Mucosa of descending colon (tissue), 3 donors: ENCODE results near the gene SLC23A2. TPM values are rescaled to one million over a fixed set of nuclear protein-coding genes. Genes with fewer than 3 reads are reported as not detected.
"Not testable (repeated sequence)": the region's sequence is repeated elsewhere in the genome, so short reads cannot be mapped to it uniquely, and the experiment has no call there.

ENCODE experiments used
- ATAC-seq: fragments of 200-7000 bp; cut with Tn5 transposase; one replicate; pipeline ENCODE4 v1.9.1; 2020; ENCODE audit warnings: mild to moderate bottlenecking, moderate library complexity
- DNase-seq, 3 donors: peaks; one replicate each; pipeline ENCODE4 v3.0.0-alpha.2; 2020
- H3K36me3 ChIP-seq: fragments of 200-600 bp; one replicate; pipeline ENCODE4 v1.8.0; 2021; ENCODE audit warnings: low read depth, mild to moderate bottlenecking
- H3K4me1 ChIP-seq: fragments of 200-600 bp; one replicate; pipeline ENCODE4 v1.8.0; 2021; ENCODE audit warnings: low read depth, mild to moderate bottlenecking
- H3K4me3 ChIP-seq: fragments of 200-600 bp; one replicate; pipeline ENCODE4 v1.8.0; 2021; ENCODE audit warnings: mild to moderate bottlenecking
- H3K9me3 ChIP-seq: fragments of 200-600 bp; one replicate; pipeline ENCODE4 v1.8.0; 2021; ENCODE audit warnings: mild to moderate bottlenecking
- CTCF ChIP-seq: fragments of 200-600 bp; IDR thresholded peaks from one replicate; pipeline ENCODE4 v1.8.0; 2022; ENCODE audit warnings: antibody characterized with exemption, mild to moderate bottlenecking
- intact Hi-C, 2 donors: fragments of 100-400 bp; cut with DNase I in 1 of 2; cut with micrococcal nuclease in 1 of 2; formaldehyde crosslinking; loops; one replicate each; pipeline versions ENCODE4 v1.11.0 to v1.11.1; 2022; cut with DNase I, micrococcal nuclease
- total RNA-seq, 3 donors: library from RNA; stranded (reverse); fragmentation: NEBNext Ultra II Directional in 2 of 3; extraction: Animal tissue kit (Norgen Biotek cat#: 25700) in 2 of 3; gene quantifications; one replicate each; pipeline versions ENCODE4 v1.2.1 to v1.2.4, GENCODE V29; 2021 to 2023
- donor health status: DM: no; HTN: no; CAD: no; lungs with moderate emphysema.
- donor health status: DM: no; HTN: no; CAD: no.
- donor health status: DM: no; HTN: yes; CAD: no.

SLC23A2 gene
- total RNA-seq, 3 donors from 2014 or later: 9.1 to 15.4 (median 9.4) TPM

GRCh38 chr20:5031206-5031557 is 29.9 kb upstream of the SLC23A2 start:
- Histone ChIP-seq H3K4me1 (no peaks in the 10 kb centered on the region), H3K4me3 (no peak overlapping the region), H3K9me3 (no peaks in the 10 kb centered on the region), H3K36me3 (no peaks in the 10 kb centered on the region)
- intact Hi-C loops: no loop called here
- no peak for TF ChIP-seq CTCF
- ATAC-seq: no peak
- no peak for DNase-seq

- Histone ChIP-seq H3K9me3 (no peaks in the 10 kb centered on the region), H3K4me3 (no peak overlapping the region), H3K4me1 (no peaks in the 10 kb centered on the region), H3K36me3 (no peaks in the 10 kb centered on the region)
- intact Hi-C loops: no loop called here
- DNase-seq (peak in 1 of 3 donors; percentile 7), ATAC-seq (no peak)
- TF ChIP-seq CTCF: no peak
These were observed 29.3 kb upstream of the SLC23A2 start for GRCh38 chr20:5030348-5031205.

GRCh38 chr20:5028258-5029059 is 27.1 kb upstream of the SLC23A2 start:
- H3K4me3 ChIP-seq, DNase-seq, H3K9me3 ChIP-seq, H3K4me1 ChIP-seq, ATAC-seq, intact Hi-C loops, H3K36me3 ChIP-seq: not testable (repeated sequence)

- no peak for TF ChIP-seq CTCF
- Histone ChIP-seq H3K4me1 (no peaks in the 10 kb centered on the region), H3K9me3 (no peaks in the 10 kb centered on the region), H3K4me3 (no peak overlapping the region), H3K36me3 (no peaks in the 10 kb centered on the region)
- ATAC-seq: no peak
- intact Hi-C loops: no loop called here
- no peak for DNase-seq
These were observed 23.7 kb upstream of the SLC23A2 start for GRCh38 chr20:5024982-5025381.

GRCh38 chr20:5024103-5024502 is 22.8 kb upstream of the SLC23A2 start:
- H3K36me3 ChIP-seq: no peaks in the 10 kb centered on the region
- intact Hi-C loops: no loop called here
- no peak for ATAC-seq
- DNase-seq: no peak
- no peak for TF ChIP-seq CTCF
- H3K9me3 ChIP-seq: no peaks in the 10 kb centered on the region
- H3K4me3 ChIP-seq: no peak overlapping the region
- H3K4me1 ChIP-seq: no peaks in the 10 kb centered on the region

GRCh38 chr20:5023171-5023570 is 21.9 kb upstream of the SLC23A2 start:
- H3K4me1 ChIP-seq, DNase-seq, intact Hi-C loops, H3K36me3 ChIP-seq, ATAC-seq, H3K4me3 ChIP-seq, H3K9me3 ChIP-seq: not testable (repeated sequence)
